ENCODE measurements around the gene LILRB2.

Gene LILRB2

GRCh38 chr19:54253331-54254194, 27.3 kb downstream of the LILRB2 start:
- no peaks in the 10 kb centered on the region for H4K20me1 ChIP-seq (ENCODE audit: insufficient read depth, low read length)
- no peaks in the 10 kb centered on the region for H3K4me1 ChIP-seq (ENCODE audit: insufficient read depth, low read length, severe bottlenecking)
- H3F3A ChIP-seq (ENCODE audit: insufficient read depth, low read length), result no peaks in the 10 kb centered on the region
- H2AFZ ChIP-seq (ENCODE audit: low read length), result no peak overlapping the region
- H3K27me3 ChIP-seq (ENCODE audit: insufficient read depth, low read length), result peaks cover 11% of the 10 kb centered on the region; the same call in 1 of the 2 replicates
- no peaks in the 10 kb centered on the region for H3K79me2 ChIP-seq (ENCODE audit: insufficient read depth, low read length)
- no peak overlapping the region for H3K9ac ChIP-seq (ENCODE audit: low read length)
- H3K27ac ChIP-seq (ENCODE audit: low read depth, low read length, poor library complexity, severe bottlenecking), result no peak overlapping the region
- H3K9me3 ChIP-seq (ENCODE audit: low read length), result no peaks in the 10 kb centered on the region
- no peaks in the 10 kb centered on the region for H3K9me2 ChIP-seq (ENCODE audit: low read depth, low read length)
- no peak for TF ChIP-seq EZH2 (IDR thresholded peaks at IDR 0.05; ENCODE audit: borderline replicate concordance, low read length)
- TF ChIP-seq, protein P1, sequence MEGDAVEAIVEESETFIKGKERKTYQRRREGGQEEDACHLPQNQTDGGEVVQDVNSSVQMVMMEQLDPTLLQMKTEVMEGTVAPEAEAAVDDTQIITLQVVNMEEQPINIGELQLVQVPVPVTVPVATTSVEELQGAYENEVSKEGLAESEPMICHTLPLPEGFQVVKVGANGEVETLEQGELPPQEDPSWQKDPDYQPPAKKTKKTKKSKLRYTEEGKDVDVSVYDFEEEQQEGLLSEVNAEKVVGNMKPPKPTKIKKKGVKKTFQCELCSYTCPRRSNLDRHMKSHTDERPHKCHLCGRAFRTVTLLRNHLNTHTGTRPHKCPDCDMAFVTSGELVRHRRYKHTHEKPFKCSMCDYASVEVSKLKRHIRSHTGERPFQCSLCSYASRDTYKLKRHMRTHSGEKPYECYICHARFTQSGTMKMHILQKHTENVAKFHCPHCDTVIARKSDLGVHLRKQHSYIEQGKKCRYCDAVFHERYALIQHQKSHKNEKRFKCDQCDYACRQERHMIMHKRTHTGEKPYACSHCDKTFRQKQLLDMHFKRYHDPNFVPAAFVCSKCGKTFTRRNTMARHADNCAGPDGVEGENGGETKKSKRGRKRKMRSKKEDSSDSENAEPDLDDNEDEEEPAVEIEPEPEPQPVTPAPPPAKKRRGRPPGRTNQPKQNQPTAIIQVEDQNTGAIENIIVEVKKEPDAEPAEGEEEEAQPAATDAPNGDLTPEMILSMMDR (IDR thresholded peaks at IDR 0.05; ENCODE audit: low read length), result no peak
- H3K4me3 ChIP-seq (ENCODE audit: low read depth, low read length, poor library complexity, severe bottlenecking), result no peak overlapping the region
- no peaks in the 10 kb centered on the region for H3K36me3 ChIP-seq (ENCODE audit: insufficient read depth, low read length)
- H3K4me2 ChIP-seq (ENCODE audit: low read length), result no peak overlapping the region

DNA sequence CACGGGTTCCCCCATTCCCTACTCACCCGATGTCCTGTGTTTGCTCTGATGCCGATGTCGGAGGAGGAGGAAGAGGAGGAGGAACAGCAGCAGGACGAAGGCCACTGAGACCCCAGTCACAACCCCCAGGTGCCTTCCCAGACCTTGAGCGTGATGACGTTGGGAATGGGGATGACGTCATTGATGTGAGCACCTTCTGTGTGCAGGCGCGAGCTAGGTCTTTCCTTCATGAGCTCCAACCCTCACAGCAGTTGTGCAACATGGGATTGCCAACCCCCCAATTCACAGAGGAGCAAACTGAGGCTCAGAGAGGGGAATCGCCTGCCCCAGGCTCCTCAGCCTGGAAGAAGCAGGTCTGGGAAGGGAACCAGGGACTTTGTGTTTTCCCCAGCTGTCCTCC, 28.1 kb downstream of the LILRB2 start:
- no peak overlapping the region for H3K9ac ChIP-seq (ENCODE audit: low read length)
- no peak overlapping the region for H3K4me2 ChIP-seq (ENCODE audit: low read length)
- no peaks in the 10 kb centered on the region for H3K79me2 ChIP-seq (ENCODE audit: insufficient read depth, low read length)
- no peaks in the 10 kb centered on the region for H3K9me2 ChIP-seq (ENCODE audit: low read depth, low read length)
- no peak overlapping the region for H3K4me3 ChIP-seq (ENCODE audit: low read depth, low read length, poor library complexity, severe bottlenecking)
- no peaks in the 10 kb centered on the region for H3K4me1 ChIP-seq (ENCODE audit: insufficient read depth, low read length, severe bottlenecking)
- H3K36me3 ChIP-seq (ENCODE audit: insufficient read depth, low read length), result no peaks in the 10 kb centered on the region
- peaks cover 11% of the 10 kb centered on the region; the same call in 1 of the 2 replicates for H3K27me3 ChIP-seq (ENCODE audit: insufficient read depth, low read length)
- H3K27ac ChIP-seq (ENCODE audit: low read depth, low read length, poor library complexity, severe bottlenecking), result no peak overlapping the region
- H3F3A ChIP-seq (ENCODE audit: insufficient read depth, low read length), result no peaks in the 10 kb centered on the region
- TF ChIP-seq, protein P1 (IDR thresholded peaks at IDR 0.05; ENCODE audit: low read length), result no peak
- no peak for TF ChIP-seq EZH2 (IDR thresholded peaks at IDR 0.05; ENCODE audit: borderline replicate concordance, low read length)
- no peaks in the 10 kb centered on the region for H3K9me3 ChIP-seq (ENCODE audit: low read length)
- no peak overlapping the region for H2AFZ ChIP-seq (ENCODE audit: low read length)
- H4K20me1 ChIP-seq (ENCODE audit: insufficient read depth, low read length), result no peaks in the 10 kb centered on the region

GRCh38 chr19:54252243-54252642, 28.7 kb downstream of the LILRB2 start:
- Histone ChIP-seq H3K27me3 (ENCODE audit: insufficient read depth, low read length) (peaks cover 11% of the 10 kb centered on the region; the same call in 1 of the 2 replicates), H3K4me3 (ENCODE audit: low read depth, low read length, poor library complexity, severe bottlenecking) (no peak overlapping the region), H3K27ac (ENCODE audit: low read depth, low read length, poor library complexity, severe bottlenecking) (no peak overlapping the region), H3K9me3 (ENCODE audit: low read length) (no peaks in the 10 kb centered on the region), H3K4me1 (ENCODE audit: insufficient read depth, low read length, severe bottlenecking) (no peaks in the 10 kb centered on the region), H3K9me2 (ENCODE audit: low read depth, low read length) (no peaks in the 10 kb centered on the region), H3K36me3 (ENCODE audit: insufficient read depth, low read length) (no peaks in the 10 kb centered on the region), H2AFZ (ENCODE audit: low read length) (no peak overlapping the region), H3K79me2 (ENCODE audit: insufficient read depth, low read length) (no peaks in the 10 kb centered on the region), H3K9ac (ENCODE audit: low read length) (no peak overlapping the region), H3F3A (ENCODE audit: insufficient read depth, low read length) (no peaks in the 10 kb centered on the region), H3K4me2 (ENCODE audit: low read length) (no peak overlapping the region), H4K20me1 (ENCODE audit: insufficient read depth, low read length) (no peaks in the 10 kb centered on the region)
- no peak for TF ChIP-seq EZH2 (IDR thresholded peaks at IDR 0.05; ENCODE audit: borderline replicate concordance, low read length)
- TF ChIP-seq, protein P1 (IDR thresholded peaks at IDR 0.05; ENCODE audit: low read length), result no peak

Data from OCI-LY1 (cell line).